Amygdala (tissue), 56 donors: ENCODE results near the gene SCCPDH.

Experiments
- DNase-seq, 56 donors: peaks; one replicate each; lab custom pipeline; 2025; lab: John Stamatoyannopoulos, UW

The SCCPDH gene

GRCh38 chr1:246781212-246781611 is 57.0 kb downstream of the SCCPDH start:
- no peak for DNase-seq

- no peak for DNase-seq
These were observed 58.1 kb downstream of the SCCPDH start for GRCh38 chr1:246782120-246782900.

- peak in 2 of 56 donors; percentile 17 to 57 for DNase-seq
These were observed 60.6 kb downstream of the SCCPDH start for GRCh38 chr1:246784621-246785493.

- DNase-seq: peak in 16 of 56 donors; percentile 5 to 64 (median 34)
These were observed 61.4 kb downstream of the SCCPDH start for GRCh38 chr1:246785494-246786111.

GRCh38 chr1:246786606-246787238 is 62.5 kb downstream of the SCCPDH start:
- DNase-seq: no peak

GRCh38 chr1:246787781-246788513 is 63.7 kb downstream of the SCCPDH start:
- no peak for DNase-seq

GRCh38 chr1:246788895-246789338 is 64.7 kb downstream of the SCCPDH start:
- no peak for DNase-seq

GRCh38 chr1:246789454-246790339 is 65.5 kb downstream of the SCCPDH start:
- DNase-seq: no peak

- DNase-seq: no peak
These were observed 66.2 kb downstream of the SCCPDH start for GRCh38 chr1:246790364-246790763.

GRCh38 chr1:246790833-246791232 is 66.6 kb downstream of the SCCPDH start:
- DNase-seq: no peak

- no peak for DNase-seq
These were observed 67.2 kb downstream of the SCCPDH start for GRCh38 chr1:246791303-246791918.

GRCh38 chr1:246792603-246793002 is 68.4 kb downstream of the SCCPDH start:
- DNase-seq: no peak

GRCh38 chr1:246793356-246793896 is 69.2 kb downstream of the SCCPDH start:
- no peak for DNase-seq

- no peak for DNase-seq
These were observed 70.0 kb downstream of the SCCPDH start for GRCh38 chr1:246794048-246794827.

- DNase-seq: no peak
These were observed 70.8 kb downstream of the SCCPDH start for GRCh38 chr1:246794828-246795671.
